HepG2 (cell line): ENCODE measurements around the gene DOCK9. TPM values are rescaled to one million over a fixed set of nuclear protein-coding genes. Genes with fewer than 3 reads are reported as not detected.

Experiments
- ATAC-seq: fragments of 200-7000 bp; cut with Tn5 transposase; 3 replicates; pipeline ENCODE4 v1.9.1; 2020; ENCODE audit warnings: mild to moderate bottlenecking, moderate library complexity
- BruUV-seq: library from RNA; stranded (reverse); fragments of 400-500 nt; replicated peaks from 2 replicates; lab custom pipeline; 2021; lab: Mats Ljungman, UMichigan
- CTCF ChIA-PET: fragments of 300-600 bp; formaldehyde crosslinking; extraction: SDS; loops from one replicate; lab custom pipeline; 2021; ENCODE audit warnings: low total read pairs, inconsistent platforms, low intra/inter-chr PET ratio; lab: Yijun Ruan, JAX
- POLR2A ChIA-PET: fragments of 350-600 bp; sonication (Branson Sonifier 250); formaldehyde crosslinking; loops from one replicate; lab custom pipeline; 2020; ENCODE audit warnings: antibody characterized with exemption, inconsistent platforms; lab: Yijun Ruan, JAX
- DNase-seq: peaks from one replicate; pipeline ENCODE4 v3.0.0-alpha.2; 2015; ENCODE audit warnings: low spot score
- FAIRE-seq: peaks from 3 replicates; lab custom pipeline; 2011; peaks lifted over from hg19 to GRCh38; lab: Jason Lieb, UNC
- H2AFZ ChIP-seq: one replicate; pipeline ENCODE4 v1.6.1; 2011; ENCODE audit warnings: low read length, inconsistent platforms
- H3K27ac ChIP-seq: fragments of 300-600 bp; 3 replicates; pipeline ENCODE4 v1.8.0; 2011; ENCODE audit warnings: mixed run types, mild to moderate bottlenecking, mixed read lengths, low read length, inconsistent platforms; ENCODE audit not compliant: insufficient read depth; ENCODE audit errors: extremely low read length
- H3K27me3 ChIP-seq, 2 experiments: fragments of 200-600 bp in 1 of 2; 2 replicates in 1 of 2; 3 replicates in 1 of 2; pipeline versions ENCODE4 v1.6.0 to v1.8.0; 2011; ENCODE audit warnings: low read length in 2 of 2, mild to moderate bottlenecking in 2 of 2, moderate library complexity in 2 of 2, inconsistent platforms in 1 of 2; ENCODE audit not compliant: insufficient read depth in 2 of 2, control insufficient read depth in 1 of 2
- H3K36me3 ChIP-seq, 2 experiments: fragments of 200-600 bp in 1 of 2; replicated peaks in 1 of 2; 2 replicates in 1 of 2; 3 replicates in 1 of 2; pipeline versions ENCODE4 v1.5.1 to v1.8.0; 2011; ENCODE audit warnings: low read length in 2 of 2, inconsistent platforms in 1 of 2; ENCODE audit not compliant: insufficient read depth in 2 of 2, control insufficient read depth in 1 of 2
- H3K4me1 ChIP-seq: 2 replicates; pipeline ENCODE4 v1.5.1; 2012; ENCODE audit warnings: low read length, inconsistent platforms; ENCODE audit not compliant: insufficient read depth
- H3K4me2 ChIP-seq: 2 replicates; pipeline ENCODE4 v1.6.0; 2011; ENCODE audit warnings: low read depth, low read length, inconsistent platforms
- H3K4me3 ChIP-seq, 3 experiments: fragments of 200-600 bp in 1 of 3; sonication (generic), shearing (Covaris generic) in 1 of 3; replicated peaks in 1 of 3; 2 replicates each; pipeline ENCODE4 v1.5.1; 2011 to 2016; ENCODE audit warnings: low read length in 3 of 3, inconsistent platforms in 2 of 3, low read depth in 2 of 3, mild to moderate bottlenecking in 2 of 3, control low read depth in 1 of 3, mixed read lengths in 1 of 3; ENCODE audit not compliant: insufficient read depth in 1 of 3
- H3K79me2 ChIP-seq: one replicate; pipeline ENCODE4 v1.6.1; 2011; ENCODE audit warnings: low read length, inconsistent platforms; ENCODE audit not compliant: insufficient read depth
- H3K9ac ChIP-seq: 2 replicates; pipeline ENCODE4 v1.6.0; 2011; ENCODE audit warnings: mild to moderate bottlenecking, low read depth, low read length, inconsistent platforms; ENCODE audit not compliant: insufficient read depth
- H3K9me3 ChIP-seq: 2 replicates; pipeline ENCODE4 v1.5.1; 2012; ENCODE audit warnings: mild to moderate bottlenecking, low read length
- H4K20me1 ChIP-seq: 2 replicates; pipeline ENCODE4 v1.6.0; 2011; ENCODE audit warnings: inconsistent platforms, mild to moderate bottlenecking, low read length, moderate library complexity; ENCODE audit not compliant: insufficient read depth
- CENPX ChIP-seq: sonication (generic); formaldehyde crosslinking; IDR thresholded peaks from 2 replicates; pipeline ENCODE4 v1.9.0; 2021; ENCODE audit warnings: mild to moderate bottlenecking, missing genetic modification reagents, moderate library complexity
- CREM ChIP-seq, 2 experiments: sonication (generic) in 1 of 2; formaldehyde crosslinking in 1 of 2; IDR thresholded peaks; 2 replicates each; pipeline versions ENCODE4 v1.4.0 to v1.6.1; 2016 to 2020; ENCODE audit warnings: antibody characterized with exemption in 1 of 2, mild to moderate bottlenecking in 1 of 2, missing genetic modification reagents in 1 of 2
- E2F5 ChIP-seq: sonication (generic); formaldehyde crosslinking; conservative IDR thresholded peaks from 2 replicates; pipeline ENCODE4 v1.4.0; 2020; ENCODE audit warnings: missing genetic modification reagents
- EED ChIP-seq: sonication (generic); formaldehyde crosslinking; IDR thresholded peaks from 2 replicates; pipeline ENCODE4 v1.5.0; 2020; ENCODE audit warnings: mild to moderate bottlenecking, missing genetic modification reagents
- ELF4 ChIP-seq: sonication (generic); formaldehyde crosslinking; IDR thresholded peaks from 2 replicates; pipeline ENCODE4 v1.5.0; 2020; ENCODE audit warnings: missing genetic modification reagents, mild to moderate bottlenecking, moderate library complexity, borderline replicate concordance
- GPBP1L1 ChIP-seq: sonication (generic); formaldehyde crosslinking; IDR thresholded peaks from 2 replicates; pipeline ENCODE4 v1.5.0; 2020; ENCODE audit warnings: mild to moderate bottlenecking, missing genetic modification reagents
- MBD4 ChIP-seq: IDR thresholded peaks from 2 replicates; pipeline ENCODE4 v1.6.1; 2012; ENCODE audit warnings: low read length, inconsistent platforms, borderline replicate concordance
- MNT ChIP-seq: fragments of 450-650 bp; IDR thresholded peaks from 2 replicates; pipeline ENCODE4 v1.6.1; 2016
- NKX3-1 ChIP-seq: sonication (generic); formaldehyde crosslinking; IDR thresholded peaks from 2 replicates; pipeline ENCODE4 v1.5.0; 2020; ENCODE audit warnings: missing genetic modification reagents
- NR1H2 ChIP-seq: sonication (generic); formaldehyde crosslinking; IDR thresholded peaks from 2 replicates; pipeline ENCODE4 v1.8.1; 2022; ENCODE audit warnings: low read depth, missing genetic modification reagents, borderline replicate concordance
- SMC3 ChIP-seq: IDR thresholded peaks from 2 replicates; pipeline ENCODE4 v1.6.1; 2011; ENCODE audit warnings: low read length, improper control_type of control experiment
- TBX2 ChIP-seq: sonication (generic); formaldehyde crosslinking; IDR thresholded peaks from 2 replicates; pipeline ENCODE4 v1.5.0; 2020; ENCODE audit warnings: missing genetic modification reagents, mild to moderate bottlenecking, borderline replicate concordance
- TBX3 ChIP-seq: fragments of 450-650 bp; IDR thresholded peaks from 2 replicates; pipeline ENCODE4 v1.6.1; 2017; ENCODE audit warnings: antibody characterized with exemption, mild to moderate bottlenecking, inconsistent platforms, borderline replicate concordance
- ZFX ChIP-seq: sonication (generic); formaldehyde crosslinking; IDR thresholded peaks from 2 replicates; pipeline ENCODE4 v1.4.0; 2020; ENCODE audit warnings: mild to moderate bottlenecking, low read depth, missing genetic modification reagents, moderate library complexity
- ZNF17 ChIP-seq: sonication (generic); formaldehyde crosslinking; IDR thresholded peaks from 2 replicates; pipeline ENCODE4 v1.5.0; 2020; ENCODE audit warnings: mild to moderate bottlenecking, missing genetic modification reagents
- ZNF234 ChIP-seq: sonication (generic); formaldehyde crosslinking; conservative IDR thresholded peaks from 2 replicates; pipeline ENCODE4 v1.5.1; 2020; ENCODE audit warnings: mild to moderate bottlenecking, missing genetic modification reagents
- ZNF253 ChIP-seq: sonication (generic); formaldehyde crosslinking; IDR thresholded peaks from 2 replicates; pipeline ENCODE4 v1.8.0; 2022; ENCODE audit warnings: mild to moderate bottlenecking, missing genetic modification reagents, borderline replicate concordance
- ZNF329 ChIP-seq: sonication (generic); formaldehyde crosslinking; IDR thresholded peaks from 2 replicates; pipeline ENCODE4 v1.9.0; 2021; ENCODE audit warnings: low read depth, mild to moderate bottlenecking, missing genetic modification reagents
- ZNF629 ChIP-seq: sonication (generic); formaldehyde crosslinking; conservative IDR thresholded peaks from 2 replicates; pipeline ENCODE4 v1.5.0; 2020; ENCODE audit warnings: missing genetic modification reagents
- ZNF768 ChIP-seq: sonication (generic); formaldehyde crosslinking; IDR thresholded peaks from 2 replicates; pipeline ENCODE4 v1.4.0; 2020; ENCODE audit warnings: missing genetic modification reagents
- ZNF781 ChIP-seq: sonication (generic); formaldehyde crosslinking; IDR thresholded peaks from 2 replicates; pipeline ENCODE4 v1.5.1; 2020; ENCODE audit warnings: borderline replicate concordance, mild to moderate bottlenecking, missing genetic modification reagents; ENCODE audit errors: not compliant biosample characterization
- ZNF782 ChIP-seq: sonication (generic); formaldehyde crosslinking; IDR thresholded peaks from 2 replicates; pipeline ENCODE4 v1.4.0; 2020; ENCODE audit warnings: missing genetic modification reagents, mild to moderate bottlenecking, borderline replicate concordance
- ZNF850 ChIP-seq: sonication (generic); formaldehyde crosslinking; conservative IDR thresholded peaks from 2 replicates; pipeline ENCODE4 v1.9.0; 2021; ENCODE audit warnings: mild to moderate bottlenecking, missing genetic modification reagents
- ZZZ3 ChIP-seq: sonication (generic); formaldehyde crosslinking; IDR thresholded peaks from 2 replicates; pipeline ENCODE4 v1.4.0; 2020; ENCODE audit warnings: missing genetic modification reagents, mild to moderate bottlenecking, borderline replicate concordance
- WGBS: methylation state at CpG from one replicate; pipeline ENCODE4 v1.1.6; 2017; ENCODE audit warnings: low lambda C conversion rate; 5-methylcytosine and 5-hydroxymethylcytosine counted together
- in situ Hi-C: cut with HindIII; loops from 2 replicates; pipeline ENCODE4 v1.10.0; 2017; ENCODE audit warnings: low pct_unique_long_range_greater_than_20kb; ENCODE audit not compliant: extremely low pct_ligation_motif_present
- intact Hi-C: fragments of 100-400 bp; cut with micrococcal nuclease; formaldehyde crosslinking; loops from one replicate; pipeline ENCODE4 v1.10.0; 2022; ENCODE audit not compliant: unreplicated experiment
- polyA plus RNA-seq, 8 experiments: library from polyadenylated mRNA; depleted of rRNA in 3 of 8; stranded (reverse) in 7 of 8; unstranded in 1 of 8; fragments of >200 nt; fragmentation: Illumina TruSeq in 4 of 8; extraction: Trizol in 4 of 8; gene quantifications; 2 replicates each; pipeline versions ENCODE4 v1.2.1 to v1.2.3, GENCODE V29; 2011 to 2016; ENCODE audit warnings: low read depth in 4 of 8, missing spikeins in 1 of 8, mixed read lengths in 1 of 8; ENCODE audit not compliant: insufficient read depth in 1 of 8
- total RNA-seq, 5 experiments: library from RNA; depleted of rRNA; stranded (reverse); fragments of >200 nt; fragmentation: Illumina TruSeq; extraction: Trizol; gene quantifications; 2 replicates each; pipeline ENCODE4 v1.2.3, GENCODE V29; 2016; ENCODE audit warnings: low read depth in 1 of 5

The DOCK9 gene
- total and polyA plus RNA-seq, 2 of the 13 experiments (the other 11 are each of a cell fraction or from before 2014, with no cell fraction given): 0.44 to 0.97 TPM

- TF ChIP-seq ZFX: no peak
- no peak for TF ChIP-seq ZNF329 (CRISPR knock-in tag)
- no peak for TF ChIP-seq ZNF850 (CRISPR knock-in tag)
- no peak for TF ChIP-seq ZNF782
- no peak for TF ChIP-seq TBX2
- TF ChIP-seq ZZZ3 (CRISPR knock-in tag): no peak
- no peak for TF ChIP-seq ZNF781
- no peak for TF ChIP-seq GPBP1L1
- TF ChIP-seq ZNF768 (CRISPR knock-in tag): no peak
- no peak for TF ChIP-seq ZNF17
- TF ChIP-seq NKX3-1 (CRISPR knock-in tag): no peak
Observed at GRCh38 chr13:98831236-98831635, 146.6 kb downstream of the DOCK9 start (continued).

GRCh38 chr13:98829541-98829940 lies 148.3 kb downstream of the DOCK9 start:
- no peak for DNase-seq
- Histone ChIP-seq H3K79me2 (no peaks in the 10 kb centered on the region), H3K9me3 (no peaks in the 10 kb centered on the region), H3K36me3 (no peaks in the 10 kb centered on the region), H2AFZ (no peak overlapping the region), H4K20me1 (no peaks in the 10 kb centered on the region), H3K27me3 (no peaks in the 10 kb centered on the region), H3K4me1 (no peaks in the 10 kb centered on the region), H3K27ac (no peak overlapping the region), H3K9ac (no peak overlapping the region), H3K4me3 (no peak overlapping the region), H3K4me2 (no peak overlapping the region)
- ChIA-PET POLR2A (no interaction called here), CTCF (no interaction called here)
- WGBS: 75% methylated on average over 5 of the region's 5 CpGs
- no TSS peak for BruUV-seq
- intact Hi-C loops (no loop called here), in situ Hi-C loops (no loop called here)
- FAIRE-seq: no peak
- no peak for TF ChIP-seq ZNF234 (CRISPR knock-in tag)
- no peak for TF ChIP-seq SMC3
- TF ChIP-seq TBX3: no peak
- TF ChIP-seq MBD4: no peak
- TF ChIP-seq CREM (IDR thresholded peaks at IDR 0.05): no peak
- no peak for TF ChIP-seq CREM (CRISPR knock-in tag; IDR thresholded peaks at IDR 0.05)
- no peak for TF ChIP-seq ELF4 (CRISPR knock-in tag)
- TF ChIP-seq NR1H2 (CRISPR knock-in tag): no peak
- no peak for TF ChIP-seq ZNF629 (CRISPR knock-in tag)
- no peak for TF ChIP-seq CENPX (CRISPR knock-in tag)
- TF ChIP-seq E2F5 (CRISPR knock-in tag): no peak
- no peak for TF ChIP-seq EED
- TF ChIP-seq MNT: no peak
- no peak for TF ChIP-seq ZNF253 (CRISPR knock-in tag)
- ATAC-seq: no peak
